A549 treated with Hydrocortisone at 1 μM for 4 hours (cell line): ENCODE data around the gene CAMK2N1. TPM values are rescaled to one million over a fixed set of nuclear protein-coding genes. Genes with fewer than 3 reads are reported as not detected.

Source experiments
- total RNA-seq: library from RNA; stranded (reverse); fragments of 200-300 nt; extraction: Qiagen RNA extraction; gene quantifications from 5 replicates; pipeline ENCODE4 v1.2.3, GENCODE V29; 2022

Gene CAMK2N1
- total RNA-seq: 47.5 to 62.6 TPM (median 61.1 TPM) in 5 replicates

GRCh38 chr1:20485527-20486456 lies at the start of gene CAMK2N1:
Gene CAMK2N1, minus strand, starts transcription at chr1:20486210. Its CDS starts 831 bp downstream, at chr1:20485379.

GRCh38 chr1:20507564-20508410 lies 21.8 kb upstream of the CAMK2N1 start, which contains the start of gene MUL1:
Gene MUL1, minus strand, starts transcription at chr1:20508151. Its CDS starts 127 bp downstream, at chr1:20508024.

Other genes with a start within 250 kb of the CAMK2N1 start
- gene VWA5B1, start 195.3 kb downstream of the CAMK2N1 start, total RNA-seq: not detected in 5 replicates
- gene MUL1, start 21.9 kb upstream of the CAMK2N1 start, total RNA-seq: 43.3 to 47.2 TPM (median 46.4 TPM) in 5 replicates
- 3.3 to 4.8 TPM (median 4.2 TPM) in 5 replicates for gene FAM43B, start 66.4 kb upstream of the CAMK2N1 start, total RNA-seq
- gene CDA, start 102.9 kb upstream of the CAMK2N1 start, total RNA-seq: 31.6 to 40.9 TPM (median 33.4 TPM) in 5 replicates
- 28.3 to 36.8 TPM (median 30.5 TPM) in 5 replicates for gene PINK1, start 147.2 kb upstream of the CAMK2N1 start, total RNA-seq
- 196 to 212 TPM (median 208 TPM) in 5 replicates for gene DDOST, start 175.2 kb upstream of the CAMK2N1 start, total RNA-seq
- gene KIF17, start 231.8 kb upstream of the CAMK2N1 start, total RNA-seq: 1.3 to 2.8 TPM (median 2.3 TPM) in 5 replicates
- 12.1 to 17.9 TPM (median 15.3 TPM) in 5 replicates for gene SH2D5, start 246.5 kb upstream of the CAMK2N1 start, total RNA-seq